Muscle layer of duodenum (tissue), 2 donors: ENCODE results near the gene BCL11A.

Experiments used
- H3K27ac ChIP-seq: one replicate; pipeline ENCODE4 v1.7.0; 2013; ENCODE audit warnings: mild to moderate bottlenecking, low read length
- H3K27me3 ChIP-seq: one replicate; pipeline ENCODE4 v1.7.0; 2013; ENCODE audit warnings: low read depth, mild to moderate bottlenecking, control low read depth, low read length
- H3K36me3 ChIP-seq, 2 donors: one replicate each; pipeline ENCODE4 v1.7.0; 2013; ENCODE audit warnings: low read length in 2 of 2, control low read depth in 1 of 2, mild to moderate bottlenecking in 1 of 2; ENCODE audit not compliant: insufficient read depth in 2 of 2, control insufficient read depth in 1 of 2
- H3K4me1 ChIP-seq, 2 donors: one replicate each; pipeline ENCODE4 v1.7.0; 2013; ENCODE audit warnings: low read length in 2 of 2, mild to moderate bottlenecking in 2 of 2, control low read depth in 1 of 2, moderate library complexity in 1 of 2; ENCODE audit not compliant: insufficient read depth in 2 of 2, control insufficient read depth in 1 of 2
- H3K4me3 ChIP-seq, 2 donors: one replicate each; pipeline ENCODE4 v1.7.0; 2013; ENCODE audit warnings: low read length in 2 of 2, low read depth in 1 of 2, mild to moderate bottlenecking in 1 of 2
- H3K9me3 ChIP-seq, 2 donors: one replicate each; pipeline ENCODE4 v1.7.0; 2013; ENCODE audit warnings: low read length in 2 of 2, control low read depth in 1 of 2, mild to moderate bottlenecking in 1 of 2; ENCODE audit not compliant: control insufficient read depth in 1 of 2
- donor health status: healthy.

The BCL11A gene

DNA sequence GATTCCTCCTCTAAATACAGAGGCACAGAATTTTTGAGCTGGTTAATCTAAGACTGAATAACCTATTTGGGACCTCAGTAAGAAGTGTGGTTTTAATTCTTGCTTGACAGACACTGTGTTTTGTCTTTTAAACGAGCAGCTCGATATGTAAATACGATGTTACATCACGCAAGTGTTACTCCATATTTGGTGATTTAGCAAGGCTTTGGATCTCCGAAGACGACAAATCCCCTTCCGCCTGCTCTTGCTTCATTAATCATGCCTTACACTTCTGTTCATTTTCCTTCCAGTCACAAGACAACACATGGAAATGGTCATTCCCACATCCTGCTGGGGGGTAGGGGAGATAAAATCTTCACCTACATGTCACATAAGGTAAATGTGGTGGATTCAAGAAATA is 9.4 kb downstream of the BCL11A start:
- H3K27me3 ChIP-seq: peaks cover 4% of the 10 kb centered on the region
- no peaks in the 10 kb centered on the region for H3K9me3 ChIP-seq
- H3K4me1 ChIP-seq: peaks cover 10 to 22% of the 10 kb centered on the region in 2 donors
- peak overlapping the region; percentile 80 for H3K27ac ChIP-seq
- H3K4me3 ChIP-seq: peak overlapping the region; percentile 14 to 22
- H3K36me3 ChIP-seq: no peaks in the 10 kb centered on the region

DNA sequence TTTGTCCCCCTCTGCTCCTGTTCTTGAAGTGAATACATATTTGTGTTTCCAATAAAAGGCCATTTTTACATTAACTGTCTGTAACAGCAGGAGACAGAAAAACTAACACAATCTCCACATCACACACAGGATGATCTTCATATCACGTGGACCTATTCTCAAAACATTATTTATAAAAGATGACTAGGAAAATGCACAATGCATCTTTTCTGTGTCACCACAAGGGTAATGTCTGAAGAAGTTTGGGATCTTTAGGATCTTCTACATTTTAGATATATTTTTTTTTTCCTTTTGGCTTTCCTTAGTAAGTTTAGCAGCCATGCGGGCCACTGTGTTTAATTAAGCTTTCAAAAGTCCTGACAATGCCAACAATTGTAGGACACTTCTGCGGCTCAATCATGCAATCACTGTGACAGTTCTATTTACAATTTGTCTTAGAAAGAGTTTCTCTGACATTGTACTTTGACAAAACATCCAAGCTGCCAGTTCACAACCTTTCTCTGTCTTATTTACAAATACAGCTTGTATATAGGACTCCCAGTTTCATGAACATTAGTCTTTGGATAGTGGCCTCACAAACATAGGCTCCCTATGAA is 12.3 kb downstream of the BCL11A start:
- no peaks in the 10 kb centered on the region for H3K36me3 ChIP-seq
- no peaks in the 10 kb centered on the region for H3K27me3 ChIP-seq
- peaks cover 10% of the 10 kb centered on the region in 2 donors for H3K4me1 ChIP-seq
- peak overlapping the region; percentile 13 for H3K27ac ChIP-seq
- H3K4me3 ChIP-seq: no peak overlapping the region
- no peaks in the 10 kb centered on the region for H3K9me3 ChIP-seq

DNA sequence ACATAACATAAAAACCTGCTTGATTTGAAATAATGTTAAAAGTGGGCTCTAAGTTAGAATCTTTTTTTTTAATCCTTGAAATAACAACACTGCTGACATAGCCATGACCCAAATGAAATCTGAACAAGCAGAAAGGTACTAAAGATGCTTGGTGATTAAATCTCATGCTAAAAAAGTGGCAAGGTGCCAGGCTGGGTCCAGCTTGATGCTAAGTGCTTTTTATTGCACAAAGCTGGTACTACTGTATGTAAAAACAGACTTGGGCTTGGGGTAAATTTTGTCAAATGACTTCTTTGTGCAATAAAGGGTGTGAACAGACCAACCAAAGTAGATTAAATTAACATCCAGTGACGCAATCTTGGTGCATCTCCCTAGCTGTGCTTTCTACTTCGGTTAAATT is 13.4 kb downstream of the BCL11A start:
- Histone ChIP-seq H3K27me3 (no peaks in the 10 kb centered on the region), H3K4me3 (no peak overlapping the region), H3K9me3 (no peaks in the 10 kb centered on the region), H3K36me3 (no peaks in the 10 kb centered on the region), H3K4me1 (peaks cover under 1 to 10% of the 10 kb centered on the region in 2 donors), H3K27ac (no peak overlapping the region)

DNA sequence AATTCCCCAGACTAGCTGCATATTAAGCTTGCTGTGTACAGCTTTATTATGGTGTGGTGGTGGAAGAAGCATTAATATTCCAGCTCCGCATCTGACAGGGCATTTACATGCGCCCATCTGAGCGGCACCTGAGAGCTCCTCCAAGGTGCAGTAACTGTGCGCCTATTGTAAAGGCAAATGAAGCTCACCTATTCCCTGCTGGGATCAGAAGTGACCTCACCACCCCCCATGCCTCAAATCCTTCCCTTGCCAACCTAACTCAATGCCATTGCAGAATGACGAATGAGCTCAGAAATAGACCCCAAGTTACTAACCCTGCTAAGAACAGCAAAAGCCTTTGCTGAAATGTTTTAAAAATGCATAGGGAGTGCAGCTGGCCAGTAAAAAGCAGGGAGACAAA is 14.3 kb downstream of the BCL11A start:
- Histone ChIP-seq H3K36me3 (no peaks in the 10 kb centered on the region), H3K4me3 (peak overlapping the region in 1 of 2 donors; percentile 5), H3K27me3 (no peaks in the 10 kb centered on the region), H3K4me1 (peaks cover 0 to 5% of the 10 kb centered on the region in 2 donors), H3K9me3 (no peaks in the 10 kb centered on the region), H3K27ac (no peak overlapping the region)

DNA sequence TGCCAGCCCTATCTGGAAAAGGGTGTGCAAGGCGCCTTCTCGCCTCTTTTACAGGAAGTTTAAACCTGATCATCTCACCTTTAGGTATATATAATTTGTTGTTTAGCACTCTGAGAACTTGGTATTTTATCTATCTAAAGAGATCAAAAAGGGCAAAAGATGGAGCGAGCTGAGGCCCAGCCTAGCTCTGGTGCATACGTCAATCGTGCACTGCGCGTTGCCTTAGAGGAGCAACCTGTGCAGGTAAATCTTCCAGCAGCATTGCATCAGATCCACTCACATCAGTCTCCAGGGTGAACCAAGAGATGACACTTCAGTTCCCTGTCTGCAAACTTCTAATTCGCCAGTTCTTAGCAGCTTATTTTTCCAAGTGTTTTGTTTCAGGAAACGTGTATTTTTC is 15.4 kb downstream of the BCL11A start:
- Histone ChIP-seq H3K4me1 (peaks cover 0 to 5% of the 10 kb centered on the region in 2 donors), H3K9me3 (no peaks in the 10 kb centered on the region), H3K27ac (no peak overlapping the region), H3K36me3 (no peaks in the 10 kb centered on the region), H3K27me3 (no peaks in the 10 kb centered on the region), H3K4me3 (no peak overlapping the region)

DNA sequence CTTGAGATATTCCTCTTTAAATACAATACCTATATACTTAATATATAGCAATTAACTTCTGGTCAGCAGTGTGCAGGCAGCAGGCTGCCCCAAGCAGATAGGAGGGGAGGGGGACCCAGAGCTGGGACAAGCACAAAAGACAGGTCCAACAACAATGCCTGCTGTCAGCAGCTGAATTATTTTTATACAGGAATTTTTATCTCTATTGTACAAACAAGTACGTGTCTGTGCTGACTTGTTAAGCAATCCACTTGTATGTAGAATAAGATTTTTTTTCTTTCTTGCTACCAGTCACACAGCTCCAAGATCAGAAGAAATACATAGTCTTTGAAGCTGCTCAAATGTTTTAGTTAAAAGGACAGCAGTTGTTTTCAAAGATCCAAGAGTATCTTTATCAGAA is 16.7 kb downstream of the BCL11A start:
- Histone ChIP-seq H3K4me1 (peaks cover 0 to 8% of the 10 kb centered on the region in 2 donors), H3K9me3 (no peaks in the 10 kb centered on the region), H3K27ac (no peak overlapping the region)

DNA sequence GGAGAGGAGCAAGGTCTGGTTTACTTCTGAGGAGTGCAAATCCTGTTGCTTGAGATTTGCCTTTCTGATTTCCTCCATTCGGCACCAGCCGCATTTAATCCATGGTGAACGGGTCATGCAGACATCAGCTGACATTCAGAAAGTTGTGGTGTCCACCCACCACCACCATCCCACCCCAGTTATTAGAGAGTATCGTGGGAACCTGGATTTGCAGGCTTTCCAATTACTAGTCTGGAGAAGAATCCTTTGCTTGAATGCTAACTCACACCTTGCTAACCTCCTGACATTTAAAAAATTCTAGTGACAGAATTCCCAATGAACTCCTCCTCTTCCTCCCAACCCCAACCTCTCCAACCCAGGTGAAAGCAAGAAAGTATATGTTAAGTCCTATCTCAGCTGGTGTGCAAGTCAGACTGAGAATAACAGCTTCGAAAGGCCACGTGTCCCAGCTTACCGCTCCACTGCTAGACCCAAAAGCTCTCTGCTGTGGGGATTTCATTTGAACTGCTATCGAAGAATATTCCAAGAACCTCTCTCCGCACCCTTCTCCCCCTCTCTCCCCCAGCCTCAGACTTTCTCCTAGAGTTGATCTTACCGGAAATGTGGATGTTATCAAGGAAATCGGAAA is 17.7 kb downstream of the BCL11A start:
- H3K27ac ChIP-seq: no peak overlapping the region
- H3K36me3 ChIP-seq: no peaks in the 10 kb centered on the region
- no peaks in the 10 kb centered on the region for H3K27me3 ChIP-seq
- no peaks in the 10 kb centered on the region for H3K9me3 ChIP-seq
- H3K4me3 ChIP-seq: no peak overlapping the region
- peaks cover 0 to 12% of the 10 kb centered on the region in 2 donors for H3K4me1 ChIP-seq

More for the DNA sequence above, 16.7 kb downstream of the BCL11A start:
- Histone ChIP-seq H3K4me3 (no peak overlapping the region), H3K27me3 (no peaks in the 10 kb centered on the region), H3K36me3 (no peaks in the 10 kb centered on the region)

DNA sequence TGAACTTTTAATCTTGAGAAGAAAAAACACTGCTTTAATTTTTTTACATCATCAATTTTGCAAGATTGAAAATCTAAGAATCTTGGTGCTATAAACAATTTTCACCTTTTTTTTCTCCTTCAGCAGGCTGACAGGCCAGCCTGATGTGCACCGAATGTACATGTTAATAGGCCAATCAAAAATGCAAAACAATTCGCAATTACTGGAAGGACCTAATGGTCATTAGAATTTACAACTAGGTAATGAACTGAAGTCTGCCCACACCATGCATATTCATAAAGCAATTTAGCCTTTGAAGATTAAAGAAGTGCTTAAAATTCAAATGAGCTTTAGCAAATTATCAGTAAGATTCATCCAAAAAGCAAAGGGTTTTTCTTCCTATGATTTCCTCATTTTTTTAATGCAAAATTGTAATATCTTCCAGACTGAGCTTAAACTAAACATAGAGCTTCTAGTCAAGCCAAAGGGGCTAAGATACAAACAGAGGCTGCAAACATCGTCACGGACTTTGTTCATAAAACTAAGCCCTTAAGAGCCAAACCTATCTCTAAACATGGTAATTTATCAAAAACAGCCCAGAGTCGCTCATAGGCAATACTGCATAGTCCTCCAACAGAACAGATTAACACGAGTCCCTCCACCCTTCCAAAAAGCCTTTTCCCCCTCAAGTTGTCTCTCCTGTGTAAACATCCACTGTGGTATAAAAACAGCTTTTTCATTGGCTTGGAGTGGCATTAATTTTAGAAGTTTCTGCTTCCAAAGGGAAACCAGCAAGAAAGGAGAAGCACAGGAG is 18.4 kb downstream of the BCL11A start:
- Histone ChIP-seq H3K36me3 (no peaks in the 10 kb centered on the region), H3K9me3 (no peaks in the 10 kb centered on the region), H3K27me3 (no peaks in the 10 kb centered on the region), H3K4me1 (peaks cover 0 to 12% of the 10 kb centered on the region in 2 donors), H3K27ac (no peak overlapping the region), H3K4me3 (no peak overlapping the region)

DNA sequence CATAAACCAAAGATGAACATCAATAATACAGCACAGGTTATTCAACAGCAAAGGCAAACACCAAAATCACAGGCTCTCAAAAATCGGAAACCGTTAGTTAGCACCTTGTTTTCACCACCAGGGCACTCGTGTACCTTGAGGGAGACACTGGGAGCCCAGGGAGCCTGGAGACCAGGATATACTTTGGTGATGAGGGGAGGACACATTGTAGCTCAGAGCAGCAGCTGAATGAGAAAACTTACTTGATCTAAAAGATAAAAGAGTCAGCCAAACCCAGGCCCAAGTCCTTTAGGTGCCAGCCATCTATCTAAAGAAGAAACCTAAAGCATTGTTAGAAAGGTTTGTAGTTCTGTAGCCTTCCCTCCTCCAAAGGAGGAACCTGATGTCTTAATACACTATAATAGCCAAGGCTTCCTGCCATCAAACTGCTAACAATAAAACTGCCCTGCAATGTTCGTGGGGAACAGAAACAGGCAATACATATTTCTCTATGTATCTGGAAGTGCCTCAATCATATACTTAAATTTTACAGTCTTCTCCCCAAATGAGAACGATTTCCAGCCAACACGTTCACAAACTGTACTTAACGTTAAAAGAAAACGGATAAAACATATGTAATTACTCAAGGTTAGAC is 19.3 kb downstream of the BCL11A start:
- Histone ChIP-seq H3K36me3 (no peaks in the 10 kb centered on the region), H3K27ac (peak overlapping the region; percentile 42), H3K27me3 (no peaks in the 10 kb centered on the region), H3K4me3 (no peak overlapping the region), H3K9me3 (no peaks in the 10 kb centered on the region), H3K4me1 (peaks cover 5 to 19% of the 10 kb centered on the region in 2 donors)

DNA sequence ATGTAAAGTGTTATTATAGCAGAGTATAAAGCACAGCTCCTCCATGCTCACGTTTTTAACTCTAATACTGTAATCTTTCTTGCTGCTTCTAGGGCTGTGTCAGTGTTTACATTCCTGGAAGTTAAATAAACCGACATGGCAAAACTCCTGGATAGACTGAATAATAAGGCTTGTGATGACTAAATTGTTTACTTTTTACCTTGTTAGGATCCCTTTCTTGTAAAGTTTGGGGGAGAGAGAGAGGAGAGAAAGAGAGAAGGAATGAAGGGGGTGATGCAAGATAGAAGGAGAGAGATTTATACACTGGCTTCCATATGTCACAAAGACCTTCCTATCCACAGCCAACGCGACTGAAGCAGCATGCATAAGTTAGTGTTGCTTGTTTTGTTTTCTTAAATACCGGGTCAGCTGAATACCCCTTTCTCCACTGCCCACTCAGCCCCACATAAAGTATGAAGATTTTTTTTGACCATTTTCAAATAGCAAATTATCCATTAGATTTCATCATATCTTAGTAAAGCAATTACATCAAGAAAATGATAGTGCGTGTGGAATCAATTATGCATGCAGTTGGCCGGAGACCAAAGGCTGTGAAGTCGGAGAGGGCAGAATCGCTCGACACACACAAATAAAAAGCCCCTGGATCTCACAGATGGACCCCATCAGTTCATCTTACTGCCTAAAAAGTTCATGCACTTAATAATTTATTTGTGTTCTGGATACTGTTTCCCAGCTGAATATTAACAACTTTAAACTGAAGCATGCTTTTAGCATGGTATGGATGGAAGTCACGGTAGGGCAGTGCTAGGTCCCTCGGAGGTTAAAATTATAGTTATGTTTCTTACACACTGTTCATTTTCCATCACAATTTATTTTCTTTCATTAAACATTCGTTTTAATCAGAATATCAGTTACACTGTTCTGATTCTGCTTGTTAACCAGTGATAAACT is 20.1 kb downstream of the BCL11A start:
- Histone ChIP-seq H3K4me1 (peaks cover 5 to 15% of the 10 kb centered on the region in 2 donors), H3K27me3 (no peaks in the 10 kb centered on the region), H3K27ac (peak overlapping the region; percentile 42)

More for the DNA sequence above, 20.1 kb downstream of the BCL11A start:
- Histone ChIP-seq H3K36me3 (no peaks in the 10 kb centered on the region), H3K4me3 (peak overlapping the region in 1 of 2 donors; percentile 12), H3K9me3 (no peaks in the 10 kb centered on the region)
